ENCODE data around the gene PARP2.

GRCh38 chr14:20375471-20375870 is 32.0 kb downstream of the PARP2 start:
- no peak for TF ChIP-seq CTCF (IDR thresholded peaks at IDR 0.05; ENCODE audit: low read length)
- TF ChIP-seq EZH2 (IDR thresholded peaks at IDR 0.05; ENCODE audit: borderline replicate concordance, low read length), result no peak

Data from OCI-LY1 (cell line).